Breast epithelium (tissue), 3 donors: Measurements from ENCODE around the gene PLXND1.

Source experiments
- POLR2A ChIP-seq: fragments of 450-650 bp; IDR thresholded peaks from one replicate; pipeline ENCODE4 v1.6.1; 2016; ENCODE audit warnings: antibody characterized with exemption, mild to moderate bottlenecking, moderate library complexity
- POLR2AphosphoS5 ChIP-seq, 3 donors: sonication (generic); formaldehyde crosslinking; IDR thresholded peaks; one replicate each; pipeline ENCODE4 v1.6.1; 2017; ENCODE audit warnings: antibody characterized with exemption in 3 of 3
- TF ChIP-seq, protein P1 (sequence below), 3 donors: fragments of 450-650 bp; IDR thresholded peaks; one replicate each; pipeline ENCODE4 v1.5.1; 2016 to 2017; ENCODE audit warnings: antibody characterized with exemption in 3 of 3, mild to moderate bottlenecking in 3 of 3, moderate library complexity in 3 of 3

DNA sequence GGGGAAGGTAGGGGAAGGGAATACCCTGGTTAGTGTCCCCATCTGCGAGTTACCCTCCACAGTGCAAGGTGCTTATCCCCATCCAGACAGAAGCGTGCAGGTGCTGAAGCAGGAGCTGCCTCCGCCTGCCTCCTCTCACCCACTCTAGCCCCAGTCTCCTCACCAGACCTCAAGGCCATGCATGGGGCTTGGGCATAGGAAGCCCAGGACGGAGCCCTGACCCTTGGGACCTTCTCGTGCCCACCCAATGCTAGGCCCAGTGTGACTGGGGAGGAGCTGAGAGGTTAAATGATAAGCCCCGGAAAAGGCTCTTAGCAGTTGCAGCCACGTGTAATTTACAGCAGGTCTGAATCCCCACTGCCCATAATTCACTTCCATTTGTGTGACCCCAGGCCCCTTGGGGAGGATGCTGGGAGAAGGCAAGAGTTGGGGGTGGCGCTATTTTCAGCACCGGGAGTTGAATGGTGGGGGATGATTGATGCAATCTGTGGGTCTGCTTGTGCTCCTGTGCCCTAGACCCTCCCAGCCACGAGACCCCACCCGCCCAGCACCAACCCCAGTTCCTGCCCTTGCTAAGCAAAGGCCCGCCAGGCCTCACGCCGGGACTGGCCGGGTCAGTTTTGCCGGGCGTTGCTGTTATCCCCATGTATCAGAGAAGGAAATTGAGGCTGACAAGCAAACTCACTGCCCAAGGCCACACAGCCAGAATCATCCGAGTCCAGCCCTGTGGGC, 14.5 kb upstream of the PLXND1 start:
- TF ChIP-seq POLR2A (no peak), POLR2AphosphoS5 (IDR thresholded peaks at IDR 0.05) (no peak)
- TF ChIP-seq, protein P1, sequence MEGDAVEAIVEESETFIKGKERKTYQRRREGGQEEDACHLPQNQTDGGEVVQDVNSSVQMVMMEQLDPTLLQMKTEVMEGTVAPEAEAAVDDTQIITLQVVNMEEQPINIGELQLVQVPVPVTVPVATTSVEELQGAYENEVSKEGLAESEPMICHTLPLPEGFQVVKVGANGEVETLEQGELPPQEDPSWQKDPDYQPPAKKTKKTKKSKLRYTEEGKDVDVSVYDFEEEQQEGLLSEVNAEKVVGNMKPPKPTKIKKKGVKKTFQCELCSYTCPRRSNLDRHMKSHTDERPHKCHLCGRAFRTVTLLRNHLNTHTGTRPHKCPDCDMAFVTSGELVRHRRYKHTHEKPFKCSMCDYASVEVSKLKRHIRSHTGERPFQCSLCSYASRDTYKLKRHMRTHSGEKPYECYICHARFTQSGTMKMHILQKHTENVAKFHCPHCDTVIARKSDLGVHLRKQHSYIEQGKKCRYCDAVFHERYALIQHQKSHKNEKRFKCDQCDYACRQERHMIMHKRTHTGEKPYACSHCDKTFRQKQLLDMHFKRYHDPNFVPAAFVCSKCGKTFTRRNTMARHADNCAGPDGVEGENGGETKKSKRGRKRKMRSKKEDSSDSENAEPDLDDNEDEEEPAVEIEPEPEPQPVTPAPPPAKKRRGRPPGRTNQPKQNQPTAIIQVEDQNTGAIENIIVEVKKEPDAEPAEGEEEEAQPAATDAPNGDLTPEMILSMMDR (IDR thresholded peaks at IDR 0.05): no peak
